SK-N-SH (cell line): ENCODE data around the gene MEAK7.

Experiments used
- CTCF ChIP-seq: fragments of 200-600 bp; sonication (generic); IDR thresholded peaks from 2 replicates; pipeline ENCODE4 v1.6.1; 2017; ENCODE audit warnings: antibody characterized with exemption, mild to moderate bottlenecking, moderate library complexity
- EZH2phosphoT487 ChIP-seq: fragments of 200-600 bp; sonication (generic); IDR thresholded peaks from 2 replicates; pipeline ENCODE4 v1.6.1; 2017; ENCODE audit warnings: low read depth, mixed run types, mild to moderate bottlenecking, antibody characterized with exemption, moderate library complexity, borderline replicate concordance
- IRF3 ChIP-seq: fragments of 150-350 bp; IDR thresholded peaks from 2 replicates; pipeline ENCODE4 v1.6.1; 2016; ENCODE audit warnings: mild to moderate bottlenecking, low read depth, low read length
- POLR2AphosphoS5 ChIP-seq: IDR thresholded peaks from 2 replicates; pipeline ENCODE4 v1.6.1; 2012; ENCODE audit warnings: low read depth, low read length
- YY1 ChIP-seq: IDR thresholded peaks from 2 replicates; pipeline ENCODE4 v1.4.0; 2012; ENCODE audit warnings: low read depth, mild to moderate bottlenecking

- TF ChIP-seq CTCF, result no peak
- no peak for TF ChIP-seq IRF3
- TF ChIP-seq POLR2AphosphoS5, result no peak
- no peak for TF ChIP-seq YY1
- TF ChIP-seq EZH2phosphoT487, result no peak
Measured at GRCh38 chr16:84478172-84478947, 26.1 kb downstream of the MEAK7 start.
